C4-2B (cell line): ENCODE results near the gene ZDHHC14.
"Not testable (repeated sequence)": the region's sequence is repeated elsewhere in the genome, so short reads cannot be mapped to it uniquely, and the experiment has no call there.

Experiments
- H3K27ac ChIP-seq: fragments of 450-650 bp; 2 replicates; pipeline ENCODE4 v1.5.1; 2017
- CTCF ChIP-seq: fragments of 450-650 bp; conservative IDR thresholded peaks from 2 replicates; pipeline ENCODE4 v1.5.1; 2017; ENCODE audit warnings: mild to moderate bottlenecking
- ZFX ChIP-seq: fragments of 450-650 bp; IDR thresholded peaks from 2 replicates; pipeline ENCODE4 v1.6.1; 2017

The ZDHHC14 gene

GRCh38 chr6:157579467-157580031 is 198.6 kb downstream of the ZDHHC14 start:
- TF ChIP-seq CTCF (no peak), ZFX (no peak)
- H3K27ac ChIP-seq = peak overlapping the region; percentile 66

- no peak for TF ChIP-seq ZFX
- TF ChIP-seq CTCF = no peak
Observed at GRCh38 chr6:157584036-157584435, 203.0 kb downstream of the ZDHHC14 start.

GRCh38 chr6:157585274-157586087 is 204.5 kb downstream of the ZDHHC14 start:
- TF ChIP-seq CTCF (no peak), ZFX (no peak)
- no peak overlapping the region for H3K27ac ChIP-seq

More at GRCh38 chr6:157584036-157584435, 203.0 kb downstream of the ZDHHC14 start:
- H3K27ac ChIP-seq = no peak overlapping the region

- H3K27ac ChIP-seq = no peak overlapping the region
Observed at GRCh38 chr6:157586088-157586414, 205.1 kb downstream of the ZDHHC14 start.

GRCh38 chr6:157586476-157587126 is 205.6 kb downstream of the ZDHHC14 start:
- TF ChIP-seq CTCF = no peak
- no peak for TF ChIP-seq ZFX
- no peak overlapping the region for H3K27ac ChIP-seq

More at GRCh38 chr6:157586088-157586414, 205.1 kb downstream of the ZDHHC14 start:
- TF ChIP-seq CTCF (no peak), ZFX (no peak)

GRCh38 chr6:157587127-157587926 is 206.3 kb downstream of the ZDHHC14 start:
- H3K27ac ChIP-seq = no peak overlapping the region

GRCh38 chr6:157590654-157591053 is 209.7 kb downstream of the ZDHHC14 start:
- not testable (repeated sequence) for H3K27ac ChIP-seq

More at GRCh38 chr6:157587127-157587926, 206.3 kb downstream of the ZDHHC14 start:
- TF ChIP-seq CTCF (no peak), ZFX (no peak)
